Prostate gland (tissue), 2 donors: ENCODE measurements around the gene PLEKHN1.

Experiments
- POLR2A ChIP-seq: fragments of 450-650 bp; IDR thresholded peaks from one replicate; pipeline ENCODE4 v1.6.1; 2016; ENCODE audit warnings: antibody characterized with exemption, mild to moderate bottlenecking
- TF ChIP-seq, protein P1 (sequence below), 4 experiments: fragments of 200-600 bp in 2 of 4; fragments of 450-650 bp in 2 of 4; sonication (generic) in 2 of 4; IDR thresholded peaks; 1 replicate in 3 of 4; 2 replicates in 1 of 4; pipeline ENCODE4 v1.5.1; 2016 to 2019; ENCODE audit warnings: antibody characterized with exemption in 4 of 4, mild to moderate bottlenecking in 2 of 4, moderate library complexity in 2 of 4

GRCh38 chr1:929712-930632 is 36.3 kb upstream of the PLEKHN1 start:
- TF ChIP-seq, protein P1, sequence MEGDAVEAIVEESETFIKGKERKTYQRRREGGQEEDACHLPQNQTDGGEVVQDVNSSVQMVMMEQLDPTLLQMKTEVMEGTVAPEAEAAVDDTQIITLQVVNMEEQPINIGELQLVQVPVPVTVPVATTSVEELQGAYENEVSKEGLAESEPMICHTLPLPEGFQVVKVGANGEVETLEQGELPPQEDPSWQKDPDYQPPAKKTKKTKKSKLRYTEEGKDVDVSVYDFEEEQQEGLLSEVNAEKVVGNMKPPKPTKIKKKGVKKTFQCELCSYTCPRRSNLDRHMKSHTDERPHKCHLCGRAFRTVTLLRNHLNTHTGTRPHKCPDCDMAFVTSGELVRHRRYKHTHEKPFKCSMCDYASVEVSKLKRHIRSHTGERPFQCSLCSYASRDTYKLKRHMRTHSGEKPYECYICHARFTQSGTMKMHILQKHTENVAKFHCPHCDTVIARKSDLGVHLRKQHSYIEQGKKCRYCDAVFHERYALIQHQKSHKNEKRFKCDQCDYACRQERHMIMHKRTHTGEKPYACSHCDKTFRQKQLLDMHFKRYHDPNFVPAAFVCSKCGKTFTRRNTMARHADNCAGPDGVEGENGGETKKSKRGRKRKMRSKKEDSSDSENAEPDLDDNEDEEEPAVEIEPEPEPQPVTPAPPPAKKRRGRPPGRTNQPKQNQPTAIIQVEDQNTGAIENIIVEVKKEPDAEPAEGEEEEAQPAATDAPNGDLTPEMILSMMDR (IDR thresholded peaks at IDR 0.05): no peak
- no peak for TF ChIP-seq POLR2A
